Heart left ventricle (tissue), 16 donors: Measurements from ENCODE around the gene DCDC2C. TPM values are rescaled to one million over a fixed set of nuclear protein-coding genes. Genes with fewer than 3 reads are reported as not detected.
"Not testable (repeated sequence)": the region's sequence is repeated elsewhere in the genome, so short reads cannot be mapped to it uniquely, and the experiment has no call there.

Experiments used
- ATAC-seq, 4 donors: fragments of 200-7000 bp; cut with Tn5 transposase; one replicate each; pipeline ENCODE4 v1.9.1; 2020 to 2022; ENCODE audit warnings: moderate library complexity in 4 of 4, mild to moderate bottlenecking in 3 of 4, moderate number of reproducible peaks in 1 of 4
- DNase-seq, 5 donors: peaks; one replicate each; pipeline ENCODE4 v3.0.0-alpha.2; 2020
- H3K27ac ChIP-seq, 12 donors: fragments of 200-600 bp; sonication (generic) in 4 of 12; one replicate each; pipeline versions ENCODE4 v1.5.0 to v1.8.0; 2016 to 2022; ENCODE audit warnings: mild to moderate bottlenecking in 2 of 12
- H3K27me3 ChIP-seq, 9 donors: fragments of 200-600 bp; sonication (generic) in 2 of 9; one replicate each; pipeline versions ENCODE4 v1.5.1 to v1.8.0; 2016 to 2022; ENCODE audit warnings: mild to moderate bottlenecking in 3 of 9
- H3K36me3 ChIP-seq, 9 donors: fragments of 200-600 bp; sonication (generic) in 2 of 9; one replicate each; pipeline versions ENCODE4 v1.5.0 to v1.8.0; 2018 to 2022; ENCODE audit warnings: mild to moderate bottlenecking in 2 of 9
- H3K4me1 ChIP-seq, 12 donors: fragments of 200-600 bp; sonication (generic) in 4 of 12; one replicate each; pipeline versions ENCODE4 v1.5.0 to v1.8.0; 2016 to 2022; ENCODE audit warnings: mild to moderate bottlenecking in 3 of 12
- H3K4me3 ChIP-seq, 12 donors: fragments of 200-600 bp; sonication (generic) in 4 of 12; one replicate each; pipeline versions ENCODE4 v1.5.0 to v1.8.0; 2017 to 2022; ENCODE audit warnings: mild to moderate bottlenecking in 9 of 12, moderate library complexity in 4 of 12
- H3K9me3 ChIP-seq, 12 donors: fragments of 200-600 bp; sonication (generic) in 4 of 12; one replicate each; pipeline versions ENCODE4 v1.5.0 to v1.8.0; 2016 to 2022; ENCODE audit warnings: mild to moderate bottlenecking in 1 of 12
- POLR2A ChIP-seq, 2 donors: fragments of 450-650 bp; IDR thresholded peaks; one replicate each; pipeline ENCODE4 v1.6.1; 2017; ENCODE audit warnings: antibody characterized with exemption in 2 of 2, mild to moderate bottlenecking in 2 of 2, moderate library complexity in 2 of 2
- WGBS, 4 donors: extraction: QIAGEN DNeasy Blood & Tissue Kit in 2 of 4; methylation state at CpG; one replicate each; pipeline versions ENCODE4 v1.1.5 to v1.1.7; 2013 to 2018; 5-methylcytosine and 5-hydroxymethylcytosine counted together
- intact Hi-C, 10 donors: fragments of 100-400 bp; cut with DNase I; formaldehyde crosslinking; loops; one replicate each; pipeline versions ENCODE4 v1.11.1 to v1.14.2; 2022
- polyA plus RNA-seq, 2 donors: library from polyadenylated mRNA; stranded (reverse); fragments of 200-250 nt; gene quantifications; one replicate each; pipeline ENCODE4 v1.2.3, GENCODE V29; 2013
- total RNA-seq, 9 donors: library from RNA; depleted of rRNA in 2 of 9; stranded (reverse); fragments of >200 nt in 2 of 9; fragmentation: NEBNext Ultra II Directional in 3 of 9; extraction: Animal tissue kit (Norgen Biotek cat#: 25700) in 3 of 9; gene quantifications; one replicate each; pipeline versions ENCODE4 v1.1.0 to v1.2.4, GENCODE V29; 2016 to 2023
- TF ChIP-seq, protein P1 (sequence below), 12 donors: fragments of 200-600 bp; sonication (generic) in 4 of 12; IDR thresholded peaks; one replicate each; pipeline versions ENCODE4 v1.5.0 to v1.8.0; 2018 to 2022; ENCODE audit warnings: antibody characterized with exemption in 12 of 12, mild to moderate bottlenecking in 5 of 12
- donor health status: ischemic (EF 13 %, LVEDD 7.1; RV severe dilation, severe dysfunction).
- donor health status: healthy with polysubstance abuse.
- donor health status: DM: no; HTN: yes; CAD: no.
- donor health status: DM: no; HTN: no; CAD: no.
- donor health status: ischemic (EF 25% LVEDD 6.9; RV normal size, moderate dysfunction).
- donor health status: ischemic (EF 25% LVEDD 5.7; RV mildly dilated, moderate dysfunction).
- donor health status: healthy.
- donor health status: DM: yes; HTN: yes; CAD: no.
- donor health status: ischemic (EF 35%, LVEDD 5.7; RV mildly dilated, moderate dysfunction).
- donor health status: nonischemic (EF 11% LVEDD 7.7; RV severe dilation, severe dysfunction).
- donor health status: DM: yes; HTN: yes; CAD: no.
- donor health status: PGD.
- donor health status: ischemic (EF 29% LVEDD 5.4; RV normal size, mild dysfunction).
- donor health status: nonischemic (EF 23%, LVEDD 6.1; RV moderate dilation, normal function).

The DCDC2C gene
- total and polyA plus RNA-seq, 11 donors, result not detected

- Histone ChIP-seq H3K4me3 (no peak overlapping the region), H3K4me1 (no peaks in the 10 kb centered on the region), H3K27ac (no peak overlapping the region), H3K36me3 (no peaks in the 10 kb centered on the region), H3K27me3 (no peaks in the 10 kb centered on the region), H3K9me3 (peaks cover 0 to 28% (median 10%) of the 10 kb centered on the region in 12 donors)
- TF ChIP-seq, protein P1, sequence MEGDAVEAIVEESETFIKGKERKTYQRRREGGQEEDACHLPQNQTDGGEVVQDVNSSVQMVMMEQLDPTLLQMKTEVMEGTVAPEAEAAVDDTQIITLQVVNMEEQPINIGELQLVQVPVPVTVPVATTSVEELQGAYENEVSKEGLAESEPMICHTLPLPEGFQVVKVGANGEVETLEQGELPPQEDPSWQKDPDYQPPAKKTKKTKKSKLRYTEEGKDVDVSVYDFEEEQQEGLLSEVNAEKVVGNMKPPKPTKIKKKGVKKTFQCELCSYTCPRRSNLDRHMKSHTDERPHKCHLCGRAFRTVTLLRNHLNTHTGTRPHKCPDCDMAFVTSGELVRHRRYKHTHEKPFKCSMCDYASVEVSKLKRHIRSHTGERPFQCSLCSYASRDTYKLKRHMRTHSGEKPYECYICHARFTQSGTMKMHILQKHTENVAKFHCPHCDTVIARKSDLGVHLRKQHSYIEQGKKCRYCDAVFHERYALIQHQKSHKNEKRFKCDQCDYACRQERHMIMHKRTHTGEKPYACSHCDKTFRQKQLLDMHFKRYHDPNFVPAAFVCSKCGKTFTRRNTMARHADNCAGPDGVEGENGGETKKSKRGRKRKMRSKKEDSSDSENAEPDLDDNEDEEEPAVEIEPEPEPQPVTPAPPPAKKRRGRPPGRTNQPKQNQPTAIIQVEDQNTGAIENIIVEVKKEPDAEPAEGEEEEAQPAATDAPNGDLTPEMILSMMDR (IDR thresholded peaks at IDR 0.05), result no peak
- TF ChIP-seq POLR2A (IDR thresholded peaks at IDR 0.05), result no peak
- DNase-seq (no peak), ATAC-seq (no peak)
- 71 to 90% (median 78%) methylated on average over 7 of the region's 7 CpGs for WGBS, 4 donors
- intact Hi-C loops, result no loop called here
Measured at GRCh38 chr2:3814706-3815245, 111.4 kb downstream of the DCDC2C start.

DNA sequence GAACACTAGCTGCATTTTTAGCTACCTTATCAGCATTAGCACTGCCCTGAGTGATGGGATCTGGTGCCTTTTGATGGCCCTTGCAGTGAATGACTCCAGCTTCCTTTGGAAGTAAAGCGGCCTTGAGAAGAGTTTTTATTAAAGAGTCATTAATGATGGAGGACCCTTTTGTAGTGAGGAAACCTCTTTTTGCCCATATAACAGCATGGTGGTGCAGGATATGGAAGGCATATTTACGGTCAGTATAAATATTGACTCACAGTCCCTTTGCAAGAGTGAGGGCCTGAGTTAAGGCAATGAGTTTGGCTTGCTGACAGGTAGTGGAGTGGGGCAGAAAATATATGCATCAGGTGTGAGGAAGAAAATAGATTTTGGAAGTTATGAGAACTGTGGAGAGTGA lies 113.8 kb downstream of the DCDC2C start:
- H3K27me3 ChIP-seq, DNase-seq, H3K4me1 ChIP-seq, ATAC-seq, H3K36me3 ChIP-seq, intact Hi-C loops, H3K27ac ChIP-seq, H3K4me3 ChIP-seq: not testable (repeated sequence)
- WGBS, 4 donors, result 69 to 97% (median 83%) methylated on average over 2 of the region's 2 CpGs
- H3K9me3 ChIP-seq, result peaks cover 0 to 22% (median 8%) of the 10 kb centered on the region in 12 donors

DNA sequence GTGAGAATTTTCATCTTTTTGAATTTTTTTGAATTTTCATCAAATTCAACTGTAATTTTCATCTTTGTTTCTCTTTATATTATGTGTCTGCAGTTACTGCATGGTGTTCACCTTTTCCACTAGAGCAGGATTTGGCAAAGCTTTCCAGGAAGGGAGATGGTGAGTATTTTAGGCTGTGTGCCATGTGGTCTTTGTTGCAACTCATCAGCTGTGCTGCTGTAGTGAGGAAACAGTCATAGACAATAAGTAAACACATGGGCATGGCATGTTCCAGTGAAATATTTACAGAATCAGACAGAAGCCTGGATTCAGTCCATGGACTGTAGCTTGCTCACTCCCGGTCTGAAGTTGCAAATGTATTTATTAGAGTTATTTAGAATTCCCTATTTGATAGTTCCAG lies 120.4 kb downstream of the DCDC2C start:
- peaks cover 0 to 12% (median 0%) of the 10 kb centered on the region in 12 donors for H3K9me3 ChIP-seq
- ATAC-seq, result no peak
- 58 to 86% (median 72%) methylated on average over 1 of the region's 1 CpG for WGBS, 4 donors
- H3K27ac ChIP-seq, result no peak overlapping the region
- intact Hi-C loops, result no loop called here
- TF ChIP-seq, protein P1 (IDR thresholded peaks at IDR 0.05), result no peak
- TF ChIP-seq POLR2A (IDR thresholded peaks at IDR 0.05), result no peak
- H3K4me3 ChIP-seq, result no peak overlapping the region
- H3K36me3 ChIP-seq, result no peaks in the 10 kb centered on the region
- DNase-seq, result no peak
- no peaks in the 10 kb centered on the region for H3K4me1 ChIP-seq
- H3K27me3 ChIP-seq, result no peaks in the 10 kb centered on the region

DNA sequence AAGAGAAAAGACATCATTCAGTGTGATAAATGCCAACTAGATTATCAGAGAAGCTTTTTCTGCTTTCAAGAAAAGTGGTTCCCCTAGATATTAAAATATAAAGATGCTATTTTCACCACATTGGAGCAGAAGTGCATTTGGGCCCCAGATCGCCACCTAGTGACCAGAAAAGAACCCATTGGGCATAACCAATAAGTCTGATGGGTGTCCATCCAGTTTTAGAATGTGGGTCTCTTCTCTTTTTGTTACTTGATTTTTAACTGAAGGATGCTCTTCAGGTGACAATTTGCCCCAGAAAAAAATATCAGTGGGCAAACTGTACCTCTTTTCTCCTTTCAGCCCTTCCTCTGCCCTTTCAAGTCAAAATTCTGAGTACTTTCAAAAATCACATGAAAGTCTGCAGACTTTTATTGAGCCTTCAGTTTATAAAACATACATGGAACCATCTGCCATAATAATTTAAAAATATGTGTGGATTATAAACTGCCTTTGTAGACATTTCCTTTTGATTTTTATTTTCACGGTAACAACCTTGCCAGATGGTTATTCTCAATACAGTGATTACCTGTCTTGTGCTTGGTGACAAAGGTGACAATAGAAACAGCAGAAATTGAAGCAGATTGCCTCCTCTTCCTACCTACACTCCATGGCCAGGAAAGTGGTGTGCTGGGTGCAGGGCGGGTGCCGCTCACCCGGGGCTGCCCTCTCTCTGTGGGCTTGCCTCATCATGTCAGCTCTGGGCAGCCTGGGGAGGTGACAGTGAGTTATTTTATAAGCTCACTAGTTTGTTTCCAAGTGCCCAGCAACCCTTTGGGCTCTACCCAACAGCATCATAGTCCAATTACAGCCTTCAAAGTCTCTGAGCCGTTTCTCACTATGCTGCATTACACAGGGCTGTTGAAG lies 124.5 kb downstream of the DCDC2C start:
- H3K27me3 ChIP-seq, result no peaks in the 10 kb centered on the region
- no peaks in the 10 kb centered on the region for H3K36me3 ChIP-seq
- H3K9me3 ChIP-seq, result peaks cover 0 to 9% (median 0%) of the 10 kb centered on the region in 12 donors
- TF ChIP-seq, protein P1 (IDR thresholded peaks at IDR 0.05), result peak in 11 of 12 donors; percentile 32 to 66 (median 53)
- no peak for TF ChIP-seq POLR2A (IDR thresholded peaks at IDR 0.05)
- no peak overlapping the region for H3K27ac ChIP-seq
- DNase-seq (no peak), ATAC-seq (no peak)
- whole genome bisulfite sequencing, 4 donors, result 65 to 81% (median 74%) methylated on average over 6 of the region's 6 CpGs
- H3K4me3 ChIP-seq, result no peak overlapping the region
- H3K4me1 ChIP-seq, result no peaks in the 10 kb centered on the region
- intact Hi-C loops, result loop anchor here in 5 of 10 donors (5.0 kb wide), 2 partner anchors 96 to 101 kb away; no protein-coding TSS in a partner anchor
